ENCODE results near the gene PRXL2B.

Gene PRXL2B

GRCh38 chr1:2639607-2640521 lies 53.3 kb downstream of the PRXL2B start:
- no peak for DNase-seq

DNA sequence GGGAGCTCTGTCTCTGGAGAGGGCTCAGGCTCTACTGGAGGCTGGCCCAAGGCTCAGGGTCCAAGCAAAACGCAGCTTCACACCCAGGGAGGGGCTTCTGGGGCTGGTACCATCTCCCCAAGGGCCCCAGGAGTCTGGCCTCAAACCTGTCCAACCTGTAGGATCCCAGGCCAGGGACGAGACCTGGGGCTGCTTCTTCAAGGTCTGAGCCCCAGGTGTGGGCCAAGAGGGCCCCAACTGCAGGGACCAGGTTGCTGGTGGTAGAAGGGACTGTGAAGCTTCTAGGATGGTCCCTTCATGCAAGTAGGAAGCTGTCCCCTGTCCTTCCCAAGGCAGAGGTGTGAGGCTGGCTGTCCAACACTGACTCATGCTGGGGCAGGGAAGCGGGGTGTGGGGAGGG lies 54.0 kb downstream of the PRXL2B start:
- DNase-seq = no peak
